Activated CD8-positive, alpha-beta memory T cell treated with anti-CD3 and anti-CD28 coated beads, Interleukin-2, amount 50 U/mL, for 24 hours (primary cell): ENCODE data around the gene CREB5.

ENCODE experiments used
- DNase-seq: peaks from one replicate; pipeline ENCODE4 v3.0.0-alpha.2; 2020; ENCODE audit errors: extremely low read depth

Gene CREB5

DNA sequence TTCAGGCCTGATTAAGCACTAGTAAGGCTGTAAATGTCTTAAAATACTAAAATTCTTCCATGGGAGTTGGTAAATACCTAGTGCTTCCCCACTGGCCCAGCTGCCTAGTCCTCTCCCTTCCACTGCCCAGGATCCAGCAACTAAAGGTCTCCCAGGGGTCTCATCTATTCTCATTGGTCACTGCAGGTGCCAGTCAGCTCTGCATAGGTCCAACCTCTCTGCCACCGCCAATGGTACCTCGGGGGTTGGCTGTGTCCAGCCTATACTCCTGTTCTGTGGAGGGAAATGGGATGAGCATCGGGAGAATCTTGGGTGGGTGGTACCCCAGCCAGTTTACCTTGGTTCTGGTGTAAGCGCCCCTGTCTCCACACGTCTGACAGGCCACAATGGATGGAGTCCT is 6.1 kb upstream of the CREB5 start:
- DNase-seq: no peak

DNA sequence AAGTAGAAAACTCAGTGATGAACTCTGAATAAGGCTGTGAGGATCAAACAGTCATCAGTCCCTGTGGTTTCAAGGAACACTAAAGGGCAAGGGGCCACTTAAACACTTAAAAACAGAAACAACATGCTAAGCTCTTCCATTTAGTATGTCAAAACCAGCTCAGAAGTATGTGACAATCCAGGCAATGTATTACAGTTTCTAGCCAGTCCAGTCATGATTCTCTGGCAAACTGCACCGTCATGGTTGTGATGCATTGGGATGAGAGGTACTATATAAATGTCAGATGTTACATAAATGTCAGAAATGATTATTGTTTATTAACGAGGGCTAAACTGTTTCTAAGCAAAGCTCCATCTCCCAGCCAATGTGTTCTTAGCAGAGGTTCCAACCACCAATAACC is 4.7 kb upstream of the CREB5 start:
- DNase-seq: no peak

DNA sequence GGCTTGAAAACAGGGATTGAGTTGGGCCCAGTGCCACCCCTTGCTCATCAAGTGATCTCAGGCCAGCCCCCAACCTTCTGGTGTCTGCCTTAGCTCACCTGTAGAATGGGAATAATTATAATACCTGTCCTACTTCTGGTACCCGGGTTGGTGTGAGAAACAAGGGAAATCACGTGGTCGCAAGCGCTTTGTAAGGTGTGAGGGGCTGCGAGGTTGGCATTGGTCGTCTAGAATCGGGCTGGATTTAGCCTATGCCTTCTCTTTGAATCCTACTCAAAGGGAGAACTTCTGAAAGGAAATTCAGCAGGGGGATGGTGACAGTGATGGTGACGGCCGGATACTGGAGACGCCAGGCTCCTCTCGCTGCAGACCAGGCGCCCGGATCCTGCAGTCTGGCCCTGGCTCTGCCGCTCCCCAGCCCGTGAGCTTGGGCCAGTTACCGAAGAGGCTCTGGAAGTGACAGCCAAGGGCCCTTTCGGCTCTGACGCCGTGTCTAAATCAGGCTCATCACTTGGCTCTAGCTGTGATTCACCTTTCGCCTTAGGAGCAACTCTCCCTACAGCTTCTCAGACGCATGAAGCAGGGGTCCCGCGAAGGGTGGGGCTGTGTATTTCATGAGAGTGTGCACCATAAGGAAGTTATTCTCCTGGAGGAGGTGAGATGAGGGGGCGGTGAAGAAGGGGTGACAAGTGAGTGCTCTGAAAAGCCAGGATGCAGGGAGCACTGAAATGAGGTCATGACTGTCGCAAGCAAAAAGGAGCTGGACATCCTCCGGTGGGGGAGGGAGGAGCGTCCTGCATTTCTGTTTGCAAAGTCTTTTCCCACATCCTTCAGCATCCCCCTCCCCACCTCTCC is 4.0 kb upstream of the CREB5 start:
- no peak for DNase-seq

DNA sequence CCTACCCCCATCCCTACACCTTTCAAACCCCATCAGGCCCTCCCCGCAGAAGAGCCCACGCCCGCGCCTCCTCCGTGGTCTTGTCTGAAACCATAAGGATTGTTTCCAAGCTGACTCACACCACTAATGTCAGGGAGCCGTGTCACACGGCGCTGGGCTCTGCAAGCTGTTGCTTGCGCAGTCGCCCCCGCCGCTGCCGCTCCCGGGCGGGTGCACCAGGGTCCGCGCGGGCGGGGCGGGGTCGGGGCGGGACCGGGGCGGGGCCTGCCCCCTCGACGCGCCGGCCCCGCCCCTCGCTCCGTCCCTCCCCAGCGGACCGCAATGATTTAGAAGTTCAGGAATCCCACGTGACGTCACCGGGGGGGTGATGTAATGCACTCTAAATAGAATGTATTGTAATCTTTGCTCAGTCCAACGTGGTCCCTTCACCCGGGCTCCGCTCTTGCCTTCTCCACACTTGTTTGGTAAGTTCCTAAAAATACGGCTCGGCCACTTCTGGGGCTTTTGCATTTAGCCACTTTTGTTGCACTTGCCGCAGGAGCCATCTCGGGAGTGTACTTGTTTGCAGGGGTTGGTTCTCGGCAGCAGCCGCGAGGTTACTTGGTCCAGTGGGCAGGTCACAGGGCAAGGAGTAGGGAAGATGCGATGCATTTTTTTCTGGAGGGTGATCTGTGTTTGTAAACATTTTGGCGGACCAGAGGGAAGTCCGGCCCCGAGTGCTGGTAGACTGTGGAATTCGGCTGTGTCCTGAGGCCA is 3.2 kb upstream of the CREB5 start:
- DNase-seq: no peak

DNA sequence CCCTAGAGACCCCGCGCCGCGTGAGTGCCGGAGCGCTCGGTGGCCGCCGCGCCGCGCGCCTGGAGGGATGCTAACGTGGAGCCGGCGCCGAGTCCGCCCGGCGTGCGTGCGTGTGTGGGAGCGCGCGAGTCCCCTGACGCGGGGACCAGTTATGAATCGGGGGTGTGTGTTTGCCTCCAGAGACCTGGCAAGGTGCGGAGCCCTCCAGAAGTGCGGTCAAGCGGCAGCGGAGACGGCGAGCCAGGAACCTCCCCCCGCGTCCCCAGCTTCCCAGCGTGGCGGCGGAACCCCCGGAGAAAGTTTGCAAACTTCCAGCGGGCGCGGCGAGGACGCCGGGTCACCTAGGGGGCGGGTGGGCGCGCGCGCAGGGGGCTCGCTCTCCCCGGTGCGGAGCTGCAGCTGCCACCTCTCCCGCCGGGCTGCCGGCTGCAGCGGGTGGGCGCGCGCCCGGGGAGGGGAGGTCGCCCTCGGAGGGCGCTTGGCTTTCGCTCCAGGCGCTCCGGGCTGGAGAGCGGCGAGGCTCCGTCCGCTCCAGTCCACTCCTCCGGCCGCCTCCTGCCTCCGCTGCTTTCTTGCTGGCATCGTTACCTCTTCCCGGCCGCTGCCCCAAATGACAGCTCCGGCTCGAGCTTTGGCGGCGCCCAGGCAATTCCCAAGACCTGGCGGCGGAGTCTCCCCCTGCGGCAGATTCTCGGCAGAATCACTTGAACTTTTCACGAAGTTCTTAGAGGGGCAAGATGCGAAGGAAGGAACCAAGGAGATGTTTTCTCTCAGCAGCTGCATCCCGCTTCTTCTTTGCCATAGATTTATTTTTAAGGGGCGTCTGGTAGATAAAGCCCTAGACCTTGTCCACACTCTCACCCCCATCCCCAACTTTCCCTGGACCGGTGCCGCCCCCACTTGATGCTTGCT is 2.3 kb upstream of the CREB5 start:
- no peak for DNase-seq

DNA sequence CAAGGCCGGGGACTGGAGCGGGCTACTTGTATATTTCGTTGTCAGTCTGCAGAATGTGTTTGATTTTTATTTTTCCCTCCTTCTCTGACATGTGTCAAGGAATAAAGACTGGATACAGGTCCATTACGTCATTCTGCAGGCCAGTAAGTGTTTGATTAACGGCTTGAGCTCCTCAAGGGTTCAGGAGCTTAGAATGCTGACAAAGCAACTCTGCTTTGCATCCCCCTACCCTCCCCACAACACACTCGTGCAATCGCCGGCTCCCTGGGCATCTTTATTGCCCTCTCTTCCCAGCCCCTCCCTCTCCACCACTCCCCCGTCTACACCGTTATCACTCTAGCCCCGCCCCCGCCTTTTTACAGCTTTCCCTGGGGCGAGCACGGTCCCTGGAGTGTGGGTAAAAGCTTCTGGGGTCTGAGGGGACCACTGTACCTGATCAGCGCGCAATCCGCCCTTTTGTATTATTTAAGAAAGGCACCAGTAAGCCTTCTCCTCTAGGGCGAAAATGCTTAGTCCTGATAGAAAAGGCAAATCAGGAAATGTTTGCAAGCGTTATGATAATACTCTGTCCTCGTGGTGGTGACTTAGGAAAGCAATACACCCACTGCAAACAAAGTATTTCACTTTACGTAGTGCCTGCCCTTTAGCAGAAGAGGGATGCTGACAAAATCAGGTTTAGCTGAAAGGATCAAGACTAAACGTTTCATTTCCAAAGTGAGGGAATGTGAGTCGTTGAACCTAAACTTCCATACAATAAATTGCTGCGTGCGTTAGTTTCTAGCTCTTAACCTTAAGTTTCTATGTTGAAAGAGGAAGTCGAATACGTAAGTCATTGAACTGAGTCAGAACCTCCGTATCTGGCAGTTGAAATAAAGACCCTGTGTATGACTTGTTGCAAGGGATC is 1.4 kb upstream of the CREB5 start:
- no peak for DNase-seq

DNA sequence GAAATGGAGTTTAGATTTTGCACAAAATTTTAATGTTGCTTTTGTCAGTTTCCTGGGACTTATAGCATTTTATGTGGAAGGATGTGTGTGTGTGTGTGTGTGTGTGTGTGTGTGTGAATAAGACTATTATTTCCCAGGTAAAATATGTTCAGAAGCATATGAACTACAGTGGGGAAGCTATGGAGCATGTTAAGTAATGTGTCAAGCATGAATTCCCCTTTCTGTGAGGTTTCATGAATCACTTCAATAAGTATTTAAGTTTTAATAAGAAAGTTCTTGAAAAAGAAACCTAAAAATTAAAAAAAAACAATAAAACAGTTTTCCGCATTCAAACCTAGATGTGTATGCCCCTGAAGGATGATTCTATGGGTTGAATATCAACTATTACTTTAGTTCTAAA is 693 bp downstream of the CREB5 start:
- DNase-seq: no peak

DNA sequence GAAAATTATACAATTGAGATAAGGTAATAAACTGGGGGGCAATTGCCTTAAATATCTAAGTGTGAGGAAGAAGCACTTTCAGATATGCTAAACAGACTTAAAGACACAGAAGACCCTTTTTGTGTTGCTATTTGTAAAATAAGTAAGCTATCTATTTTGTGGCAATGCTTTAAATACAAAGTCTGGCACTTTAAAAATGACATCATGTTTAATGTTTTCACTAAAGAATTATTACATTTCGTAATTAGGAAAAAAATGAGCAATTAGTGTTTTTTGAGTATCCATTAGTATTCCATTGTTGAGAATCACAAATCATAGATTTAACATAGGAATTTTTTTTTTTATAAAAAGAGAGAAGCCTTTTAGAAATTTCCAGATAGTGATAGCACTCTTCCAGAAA is 2.1 kb downstream of the CREB5 start:
- no peak for DNase-seq

DNA sequence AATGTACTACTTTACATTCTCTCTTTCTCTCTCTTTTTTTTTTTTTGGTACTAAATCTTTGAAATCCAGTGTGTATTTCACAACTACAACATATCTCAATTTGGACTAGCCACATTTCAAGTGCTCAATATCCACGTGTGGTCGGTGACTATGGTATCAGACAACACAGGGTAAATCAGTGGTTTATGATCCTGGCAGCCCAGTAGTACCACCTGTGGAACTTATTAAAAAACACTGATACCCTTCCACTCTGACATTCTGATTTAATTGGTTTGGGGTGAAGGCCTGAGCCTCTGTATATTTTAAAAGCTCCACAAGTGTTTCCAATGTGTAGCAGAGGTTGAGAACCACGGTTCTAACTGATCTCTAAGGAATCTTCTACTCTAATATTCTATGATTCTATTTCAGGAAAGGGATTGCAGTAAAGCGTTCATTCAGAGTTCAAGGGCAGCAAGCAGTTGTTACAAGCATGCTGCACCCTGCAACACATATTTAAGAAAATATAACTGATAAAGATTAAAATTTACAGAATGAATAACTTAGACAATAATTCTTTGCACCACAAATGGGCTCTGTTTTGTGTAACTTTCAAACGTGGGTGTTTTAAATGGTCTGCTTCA is 5.1 kb downstream of the CREB5 start:
- no peak for DNase-seq

DNA sequence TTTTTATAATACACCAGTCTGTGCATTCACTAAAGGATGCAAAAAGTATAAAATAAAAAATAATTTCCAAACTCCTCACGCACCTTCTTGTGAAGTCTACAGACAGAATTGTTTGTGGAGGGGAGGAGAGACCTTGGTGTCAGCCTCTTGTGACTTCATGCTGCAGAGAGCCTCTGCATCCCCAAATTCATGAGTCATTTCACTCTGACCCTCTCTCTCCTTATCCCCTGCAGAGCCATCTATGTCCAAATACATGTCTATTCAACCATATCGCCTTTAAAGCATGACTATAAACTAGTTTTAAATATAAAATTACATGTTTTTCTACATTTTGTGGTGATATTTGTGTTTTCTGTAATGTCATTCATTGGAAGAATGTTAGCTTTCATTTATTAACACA is 6.0 kb downstream of the CREB5 start:
- no peak for DNase-seq

DNA sequence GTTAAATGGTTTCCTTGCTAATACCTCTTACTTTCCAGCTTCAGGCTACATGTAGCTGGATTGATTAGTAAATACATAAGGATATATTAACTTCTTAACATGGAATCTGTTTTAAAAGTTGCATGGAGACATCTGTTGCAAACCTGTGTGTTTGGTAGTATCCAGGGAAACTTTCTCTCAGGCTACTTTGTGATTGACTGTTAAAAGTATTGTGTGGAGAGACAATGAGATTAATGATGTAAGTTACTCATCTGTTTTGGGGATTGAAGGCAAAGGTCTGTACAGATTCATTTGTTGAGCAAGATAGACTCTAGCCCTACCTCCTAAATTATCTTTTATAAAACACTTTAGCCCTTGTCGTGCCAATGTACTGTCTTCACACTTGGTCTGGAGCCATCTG is 6.6 kb downstream of the CREB5 start:
- no peak for DNase-seq

DNA sequence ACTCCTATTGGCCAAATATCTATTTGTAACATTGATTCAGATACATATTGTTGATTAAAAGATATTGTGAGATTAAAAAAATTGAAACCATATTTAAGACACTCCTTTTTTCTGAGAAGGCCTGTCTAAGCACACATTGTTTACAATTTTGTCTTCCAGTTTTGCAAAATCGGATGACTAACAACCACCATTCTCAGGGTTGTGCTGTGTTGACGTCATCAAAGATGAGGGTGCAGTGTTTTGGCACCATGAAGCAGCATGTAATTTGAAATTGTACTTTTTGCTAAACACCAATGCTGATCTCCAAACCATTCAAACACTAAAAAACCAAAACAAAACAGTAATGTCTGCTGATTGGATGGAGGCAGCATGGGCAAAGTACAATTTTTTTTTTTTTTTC is 7.4 kb downstream of the CREB5 start:
- no peak for DNase-seq

DNA sequence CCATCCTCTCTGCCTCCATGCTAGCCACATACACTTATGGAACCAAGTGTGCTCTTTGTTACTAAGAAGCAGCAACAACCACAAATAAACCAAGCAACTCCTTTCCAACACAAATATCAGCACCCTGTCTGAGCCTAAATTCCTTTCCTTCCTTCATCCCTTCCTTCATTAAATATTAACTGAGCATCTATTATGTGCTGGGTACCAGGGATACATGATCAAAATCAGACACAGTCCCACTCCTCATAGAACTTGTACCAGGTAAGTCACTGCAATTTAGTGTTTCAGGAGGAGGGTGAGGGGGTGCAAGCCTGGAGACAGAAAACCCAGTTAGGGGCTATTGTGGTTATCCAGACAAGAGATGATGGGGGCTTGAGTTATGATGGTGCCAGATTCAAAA is 10.8 kb downstream of the CREB5 start:
- no peak for DNase-seq

DNA sequence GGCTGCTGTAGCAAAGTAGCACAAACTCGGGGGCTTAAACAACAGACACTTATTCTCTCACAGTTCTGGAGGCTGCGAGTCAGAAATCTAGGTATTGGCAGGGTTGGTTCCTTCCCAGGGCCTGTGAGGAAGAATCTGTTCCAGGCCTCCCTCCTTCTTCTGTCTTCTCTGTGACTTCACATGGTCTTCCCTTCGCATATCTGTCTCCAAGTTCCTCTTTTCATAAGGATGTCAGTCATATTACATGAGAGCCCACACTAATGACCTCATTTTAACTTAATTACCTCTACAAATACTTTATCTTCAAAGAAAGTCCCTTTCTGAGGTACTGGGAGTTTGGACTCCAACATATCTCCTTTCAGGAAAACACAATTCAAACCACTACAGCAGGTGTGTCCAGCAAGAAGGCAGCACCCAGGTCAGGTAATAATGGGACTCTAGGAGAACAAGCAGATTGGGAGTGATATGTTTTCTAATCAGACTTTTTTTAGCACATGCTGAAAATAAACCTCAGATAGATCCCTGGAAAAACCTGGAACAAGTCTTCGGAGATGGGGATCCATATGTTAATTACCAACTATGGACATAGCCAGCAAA is 11.7 kb downstream of the CREB5 start:
- DNase-seq: no peak

DNA sequence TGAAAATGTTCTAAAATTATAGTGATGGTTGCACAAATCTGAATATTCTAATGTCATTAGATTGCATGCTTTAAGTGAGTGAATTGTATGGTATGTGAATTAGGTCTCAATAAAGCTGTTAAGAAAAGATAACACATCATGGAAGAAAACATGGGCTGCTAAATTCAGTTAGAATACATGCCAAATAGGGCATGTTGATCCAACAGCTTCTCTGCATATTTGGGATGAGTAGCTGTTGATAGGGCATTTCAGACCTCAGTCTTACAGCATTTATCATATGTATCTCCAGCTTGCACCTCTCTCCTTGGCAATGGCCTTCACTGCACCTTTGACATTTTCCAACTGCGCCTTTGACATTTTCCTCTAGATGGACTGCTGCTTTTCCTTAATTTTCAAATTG is 13.2 kb downstream of the CREB5 start:
- DNase-seq: no peak

DNA sequence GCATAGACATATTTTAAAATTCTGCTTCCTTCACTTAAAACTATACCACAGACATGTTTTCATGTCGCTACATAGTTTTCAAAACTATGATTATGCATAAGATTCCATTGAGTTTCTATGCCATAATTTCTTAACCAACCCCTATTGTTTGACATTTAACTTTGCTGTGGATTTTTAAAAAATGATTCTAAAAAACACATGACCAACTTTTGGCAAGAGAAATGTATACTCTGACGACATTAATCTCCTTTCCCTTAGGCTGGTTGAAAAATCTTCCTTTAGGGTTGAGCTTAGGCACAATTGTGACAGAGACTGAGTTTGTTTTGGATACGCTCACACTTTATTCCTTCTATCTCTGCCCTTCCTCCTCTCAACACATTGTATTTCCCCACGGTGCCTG is 14.9 kb downstream of the CREB5 start:
- no peak for DNase-seq

DNA sequence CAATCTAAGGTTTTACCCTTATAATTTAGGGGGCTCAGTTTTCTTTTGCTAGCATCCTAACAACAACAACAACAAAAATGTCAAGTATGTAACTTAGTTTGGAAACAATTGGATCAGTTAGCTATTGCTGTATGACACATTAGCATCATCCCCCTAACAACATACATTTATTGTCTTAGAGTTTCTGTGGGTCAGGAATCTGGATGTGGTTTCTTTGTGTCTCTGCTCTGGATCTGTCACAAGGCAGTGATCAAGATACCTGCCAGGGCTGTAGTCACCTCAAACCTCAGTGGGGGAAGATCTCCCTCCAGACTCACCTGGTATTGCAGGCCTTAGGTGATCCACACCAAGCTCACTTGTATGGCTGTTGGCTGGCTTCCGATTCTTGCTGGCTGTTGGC is 18.3 kb downstream of the CREB5 start:
- DNase-seq: no peak

DNA sequence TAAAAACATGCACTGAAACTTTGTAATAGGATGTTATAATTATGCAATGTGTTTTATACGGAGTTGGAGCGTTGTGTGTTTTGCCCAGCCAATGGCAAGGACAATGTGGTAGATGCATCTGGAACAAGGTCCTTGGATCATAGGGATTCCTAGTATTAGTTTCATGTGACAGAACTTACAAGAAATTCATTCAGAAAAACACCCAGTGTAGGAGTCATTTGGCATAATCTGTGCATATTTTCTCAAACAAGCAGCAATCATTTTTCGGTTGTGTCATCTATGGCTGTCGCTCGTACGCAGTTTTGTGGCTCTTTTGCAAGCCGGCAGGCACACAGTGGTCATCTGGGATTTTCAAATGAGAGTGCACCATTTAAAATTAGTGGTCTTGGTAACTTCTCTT is 19.8 kb downstream of the CREB5 start:
- DNase-seq: no peak

DNA sequence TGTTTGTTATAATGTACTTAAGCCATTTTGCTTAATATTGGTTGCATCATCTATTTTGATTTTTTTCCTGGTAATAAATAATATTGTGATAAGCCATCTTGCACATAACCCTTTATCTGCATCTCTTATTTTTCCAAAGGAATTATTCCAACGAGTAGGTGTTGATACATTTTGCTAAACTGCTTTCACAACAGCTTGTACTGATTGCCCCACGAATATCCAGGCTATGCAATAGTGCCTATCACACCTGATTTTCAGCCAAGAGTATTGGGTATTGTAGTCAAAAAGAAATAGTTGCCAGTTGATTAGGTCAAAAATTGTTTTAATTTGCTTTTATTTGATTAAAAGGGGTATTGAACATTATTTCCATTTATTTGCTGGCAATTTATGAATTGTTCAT is 20.7 kb downstream of the CREB5 start:
- DNase-seq: no peak

DNA sequence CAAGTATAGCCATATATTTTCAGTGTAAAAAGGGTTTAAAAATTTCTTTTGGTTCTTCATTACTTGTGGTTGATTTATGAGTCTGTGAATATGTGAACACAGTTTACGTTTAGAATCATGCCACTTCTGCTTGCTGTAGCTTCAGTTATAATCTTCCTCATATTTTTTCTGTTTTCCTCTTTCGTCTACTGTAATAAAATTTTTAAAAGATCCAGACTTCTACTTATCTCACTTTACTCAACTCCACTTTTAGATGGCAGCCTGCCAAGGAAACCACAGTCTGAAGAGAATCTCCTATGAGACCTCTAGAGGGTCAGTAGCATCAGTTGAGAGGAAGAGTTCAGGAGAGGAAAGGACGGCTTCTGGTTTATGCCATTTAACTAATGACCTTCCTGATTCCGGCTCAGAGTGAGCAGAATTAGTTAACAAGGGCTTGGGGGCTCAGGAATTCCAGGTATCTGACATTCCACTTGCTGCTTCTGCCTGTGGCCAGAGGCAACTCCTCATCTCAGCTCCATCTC is 21.4 kb downstream of the CREB5 start:
- no peak for DNase-seq
